Central memory CD4-positive, alpha-beta T cell (primary cell): ENCODE results near the gene NUPR2.
"Not testable (repeated sequence)": the region's sequence is repeated elsewhere in the genome, so short reads cannot be mapped to it uniquely, and the experiment has no call there.

Source experiments
- DNase-seq: peaks from one replicate; pipeline ENCODE4 v3.0.0; 2022
- total RNA-seq, 3 experiments: gene quantifications; one replicate each; lab custom pipeline; 2026; lab: John Stamatoyannopoulos, UW

The NUPR2 gene
- total RNA-seq, result 0.04 to 0.39 (median 0.27) reads per million in 3 experiments

- DNase-seq, result no peak
Measured at GRCh38 chr7:56115852-56116538, at the start of gene NUPR2. TSS of gene NUPR2 (minus strand) at chr7:56116417. CDS start at chr7:56116314, 103 bp downstream.

GRCh38 chr7:56157238-56157790 is 41.1 kb upstream of the NUPR2 start:
- DNase-seq, result no peak

GRCh38 chr7:56131062-56131461 is 14.8 kb upstream of the NUPR2 start:
- not testable (repeated sequence) for DNase-seq

- DNase-seq, result no peak
Measured at GRCh38 chr7:56127241-56127975, 11.2 kb upstream of the NUPR2 start.

GRCh38 chr7:56125831-56126230 is 9.6 kb upstream of the NUPR2 start:
- no peak for DNase-seq

- DNase-seq, result no peak
Measured at GRCh38 chr7:56124981-56125380, 8.8 kb upstream of the NUPR2 start.

GRCh38 chr7:56121440-56121839 is 5.2 kb upstream of the NUPR2 start:
- DNase-seq, result no peak

- DNase-seq, result not testable (repeated sequence)
Measured at GRCh38 chr7:56112244-56112643, 4.0 kb downstream of the NUPR2 start.

GRCh38 chr7:56110611-56111010 is 5.6 kb downstream of the NUPR2 start:
- no peak for DNase-seq

- no peak for DNase-seq
Measured at GRCh38 chr7:56107954-56108258, 8.3 kb downstream of the NUPR2 start.

- DNase-seq, result peak; percentile 95
Measured at GRCh38 chr7:56106108-56107073, 9.8 kb downstream of the NUPR2 start, which contains the start of gene CHCHD2. TSS of gene CHCHD2 (minus strand) at chr7:56106476. CDS start at chr7:56106413, 63 bp downstream.

- DNase-seq, result peak; percentile 39
Measured at GRCh38 chr7:56105508-56105907, 10.7 kb downstream of the NUPR2 start.

- DNase-seq, result not testable (repeated sequence)
Measured at GRCh38 chr7:56104138-56104537, 12.1 kb downstream of the NUPR2 start.

- no peak for DNase-seq
Measured at GRCh38 chr7:56099653-56100052, 16.6 kb downstream of the NUPR2 start.

- not testable (repeated sequence) for DNase-seq
Measured at GRCh38 chr7:56098187-56099008, 17.8 kb downstream of the NUPR2 start.

- DNase-seq, result no peak
Measured at GRCh38 chr7:56097700-56098099, 18.5 kb downstream of the NUPR2 start.

- no peak for DNase-seq
Measured at GRCh38 chr7:56092789-56093531, 23.3 kb downstream of the NUPR2 start, which contains the start of gene PHKG1. TSS of gene PHKG1 (minus strand) at chr7:56092952. CDS start at chr7:56088941, 4,011 bp downstream.

- not testable (repeated sequence) for DNase-seq
Measured at GRCh38 chr7:56092388-56092787, 23.8 kb downstream of the NUPR2 start.

GRCh38 chr7:56091591-56091990 is 24.6 kb downstream of the NUPR2 start:
- no peak for DNase-seq

GRCh38 chr7:56087445-56087844 is 28.8 kb downstream of the NUPR2 start:
- DNase-seq, result no peak

GRCh38 chr7:56086761-56087160 is 29.5 kb downstream of the NUPR2 start:
- DNase-seq, result no peak
